Neural cell (in vitro differentiated cells): ENCODE data around the gene OLFML3. TPM values are rescaled to one million over a fixed set of nuclear protein-coding genes. Genes with fewer than 3 reads are reported as not detected.

Experiments used
- H2AFZ ChIP-seq: fragments of 200-600, 300-800 bp; sonication (generic), shearing (Covaris generic); 2 replicates; pipeline ENCODE4 v1.6.0; 2014; ENCODE audit warnings: low read depth, mild to moderate bottlenecking, antibody characterized with exemption, low read length, moderate library complexity
- H3F3A ChIP-seq: fragments of 200-600 bp; shearing (Covaris generic); 2 replicates; pipeline ENCODE4 v1.6.1; 2016; ENCODE audit warnings: mild to moderate bottlenecking, moderate library complexity, mixed read lengths, antibody characterized with exemption, low read length; ENCODE audit not compliant: insufficient read depth, poor library complexity, severe bottlenecking
- H3K27ac ChIP-seq: fragments of 200-600, 300-800 bp; sonication (generic), shearing (Covaris generic); 2 replicates; pipeline ENCODE4 v1.5.1; 2014; ENCODE audit warnings: mild to moderate bottlenecking, low read length, moderate library complexity
- H3K27me3 ChIP-seq: fragments of 300-800, 200-600 bp; sonication (generic), shearing (Covaris generic); 2 replicates; pipeline ENCODE4 v1.6.0; 2014; ENCODE audit warnings: mild to moderate bottlenecking, low read depth, low read length, moderate library complexity; ENCODE audit not compliant: insufficient read depth
- H3K36me3 ChIP-seq: fragments of 300-800, 200-600 bp; sonication (generic), shearing (Covaris generic); 2 replicates; pipeline ENCODE4 v1.5.1; 2014; ENCODE audit warnings: mild to moderate bottlenecking, antibody characterized with exemption, low read length, moderate library complexity; ENCODE audit not compliant: insufficient read depth
- H3K4me2 ChIP-seq: fragments of 300-800, 200-600 bp; sonication (generic), shearing (Covaris generic); 2 replicates; pipeline ENCODE4 v1.6.0; 2014; ENCODE audit warnings: mild to moderate bottlenecking, low read length
- H3K4me3 ChIP-seq: fragments of 300-800, 200-600 bp; sonication (generic), shearing (Covaris generic); 2 replicates; pipeline ENCODE4 v1.5.1; 2014; ENCODE audit warnings: mild to moderate bottlenecking, low read length, moderate library complexity
- H3K79me2 ChIP-seq: fragments of 200-600 bp; shearing (Covaris generic); replicated peaks from 2 replicates; pipeline ENCODE4 v1.6.0; 2014; ENCODE audit warnings: mild to moderate bottlenecking, low read length, moderate library complexity; ENCODE audit not compliant: insufficient read depth
- H3K9ac ChIP-seq: fragments of 300-800, 200-600 bp; sonication (generic), shearing (Covaris generic); 2 replicates; pipeline ENCODE4 v1.6.1; 2016; ENCODE audit warnings: mild to moderate bottlenecking, low read length, mixed read lengths
- H3K9me2 ChIP-seq: fragments of 200-600 bp; shearing (Covaris generic); 2 replicates; pipeline ENCODE4 v1.6.1; 2016; ENCODE audit warnings: mild to moderate bottlenecking, low read length, mixed read lengths; ENCODE audit not compliant: insufficient read depth
- H3K9me3 ChIP-seq: fragments of 200-600, 300-800 bp; sonication (generic), shearing (Covaris generic); 2 replicates; pipeline ENCODE4 v1.6.1; 2016; ENCODE audit warnings: mild to moderate bottlenecking, mixed run types, low read length, moderate library complexity, mixed read lengths
- H4K20me1 ChIP-seq: fragments of 200-600 bp; shearing (Covaris generic); 2 replicates; pipeline ENCODE4 v1.6.1; 2016; ENCODE audit warnings: mild to moderate bottlenecking, mixed run types; ENCODE audit not compliant: insufficient read depth
- CTCF ChIP-seq: fragments of 450-650 bp; IDR thresholded peaks from 2 replicates; pipeline ENCODE4 v1.5.1; 2014; ENCODE audit warnings: antibody characterized with exemption, mild to moderate bottlenecking, moderate library complexity; ENCODE audit not compliant: poor library complexity, severe bottlenecking
- EP300 ChIP-seq: fragments of 450-650 bp; conservative IDR thresholded peaks from 2 replicates; pipeline ENCODE4 v1.6.1; 2014; ENCODE audit warnings: antibody characterized with exemption, mild to moderate bottlenecking, moderate library complexity; ENCODE audit not compliant: poor library complexity, severe bottlenecking
- EZH2 ChIP-seq: fragments of 200-600, 300-800 bp; shearing (Covaris generic), sonication (generic); IDR thresholded peaks from 2 replicates; pipeline ENCODE4 v1.6.1; 2014; ENCODE audit warnings: antibody characterized with exemption, low read length, borderline replicate concordance, mild to moderate bottlenecking; ENCODE audit not compliant: insufficient read depth, poor library complexity, severe bottlenecking
- MXI1 ChIP-seq: fragments of 450-650 bp; conservative IDR thresholded peaks from 2 replicates; pipeline ENCODE4 v1.6.1; 2014; ENCODE audit warnings: antibody characterized with exemption, mild to moderate bottlenecking; ENCODE audit not compliant: poor library complexity, severe bottlenecking
- POLR2AphosphoS5 ChIP-seq: IDR thresholded peaks from 2 replicates; pipeline ENCODE4 v1.6.1; 2012
- RAD21 ChIP-seq: fragments of 450-650 bp; conservative IDR thresholded peaks from 2 replicates; pipeline ENCODE4 v1.6.1; 2014; ENCODE audit warnings: antibody characterized with exemption, mild to moderate bottlenecking, moderate library complexity
- REST ChIP-seq: IDR thresholded peaks from 2 replicates; pipeline ENCODE4 v1.6.1; 2012; ENCODE audit warnings: borderline replicate concordance
- SMC3 ChIP-seq: fragments of 450-650 bp; conservative IDR thresholded peaks from 2 replicates; pipeline ENCODE4 v1.6.1; 2014; ENCODE audit warnings: antibody characterized with exemption, mild to moderate bottlenecking, moderate library complexity; ENCODE audit not compliant: poor library complexity
- TAF1 ChIP-seq: IDR thresholded peaks from 2 replicates; pipeline ENCODE4 v1.6.1; 2012; ENCODE audit warnings: low read depth
- polyA plus RNA-seq: library from polyadenylated mRNA; depleted of rRNA; stranded (reverse); fragments of >200 nt; gene quantifications from 2 replicates; pipeline ENCODE4 v1.2.3, GENCODE V29; 2014

Gene OLFML3
- polyA plus RNA-seq, 1 donor from 2014 or later = not detected

DNA sequence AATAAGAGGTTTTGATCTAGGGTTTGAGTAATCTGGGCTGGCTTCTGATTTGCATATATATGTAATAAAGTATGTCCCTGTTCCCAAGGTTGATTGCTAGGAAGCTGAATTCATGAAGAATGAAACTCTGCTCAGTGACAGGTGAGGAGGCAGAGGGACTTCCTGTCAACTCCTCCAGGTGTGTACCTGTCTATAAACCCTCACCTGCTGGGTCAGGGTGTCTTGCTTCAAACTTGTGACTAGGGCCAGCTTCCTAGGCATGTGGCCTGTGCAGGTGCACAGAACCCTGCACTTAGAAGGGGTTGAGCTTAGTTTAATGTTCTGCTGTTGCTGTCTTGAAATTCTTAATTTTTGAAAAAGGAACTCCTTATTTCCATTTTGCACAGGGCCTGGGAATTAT, 21.1 kb downstream of the OLFML3 start:
- Histone ChIP-seq H3K4me3 (no peak overlapping the region), H3K9me3 (no peaks in the 10 kb centered on the region), H3K4me2 (no peak overlapping the region), H4K20me1 (no peaks in the 10 kb centered on the region), H3K27ac (no peak overlapping the region), H2AFZ (no peak overlapping the region), H3K36me3 (no peaks in the 10 kb centered on the region), H3K9me2 (no peaks in the 10 kb centered on the region), H3K27me3 (no peaks in the 10 kb centered on the region), H3K79me2 (no peaks in the 10 kb centered on the region), H3F3A (no peaks in the 10 kb centered on the region), H3K9ac (no peak overlapping the region)
- TF ChIP-seq EZH2 (no peak), CTCF (no peak), RAD21 (no peak), TAF1 (no peak), POLR2AphosphoS5 (no peak), EP300 (no peak), SMC3 (no peak)

- no peaks in the 10 kb centered on the region for H3K9me3 ChIP-seq
- no peaks in the 10 kb centered on the region for H3K36me3 ChIP-seq
- no peaks in the 10 kb centered on the region for H3K27me3 ChIP-seq
- H3F3A ChIP-seq = no peaks in the 10 kb centered on the region
- H3K4me3 ChIP-seq = no peak overlapping the region
- TF ChIP-seq CTCF (no peak), SMC3 (no peak), POLR2AphosphoS5 (no peak), EZH2 (no peak), TAF1 (no peak), EP300 (no peak), RAD21 (no peak), MXI1 (no peak), REST (no peak)
- no peak overlapping the region for H3K27ac ChIP-seq
- H4K20me1 ChIP-seq = no peaks in the 10 kb centered on the region
- H3K9ac ChIP-seq = no peak overlapping the region
- no peak overlapping the region for H2AFZ ChIP-seq
- H3K4me2 ChIP-seq = no peak overlapping the region
- no peaks in the 10 kb centered on the region for H3K79me2 ChIP-seq
- no peaks in the 10 kb centered on the region for H3K9me2 ChIP-seq
These were observed 23.4 kb downstream of the OLFML3 start for GRCh38 chr1:114002492-114003239.
